ENCODE measurements around the gene FMN2. TPM values are rescaled to one million over a fixed set of nuclear protein-coding genes. Genes with fewer than 3 reads are reported as not detected.

FMN2 gene
- total RNA-seq, 1 experiment from 2014 or later, result 5.3 TPM

GRCh38 chr1:240475832-240476231, 384.1 kb downstream of the FMN2 start:
- DNase-seq (ENCODE audit: unreplicated experiment), result no peak
- Mint-ChIP-seq H3K4me3 (ENCODE audit: unreplicated experiment) (no peak overlapping the region), H3K36me3 (ENCODE audit: insufficient read depth, unreplicated experiment) (no peaks in the 10 kb centered on the region), H3K27ac (ENCODE audit: low read depth, unreplicated experiment) (no peak overlapping the region), H3K4me1 (ENCODE audit: insufficient read depth, unreplicated experiment) (peaks cover 10% of the 10 kb centered on the region), H3K9me3 (ENCODE audit: unreplicated experiment) (no peaks in the 10 kb centered on the region), H3K27me3 (ENCODE audit: insufficient read depth, unreplicated experiment) (no peaks in the 10 kb centered on the region)
- CTCF ChIA-PET, result interaction anchor here (1.4 kb wide), 1 partner anchor 20 kb away, joined by 3 read pairs; no protein-coding TSS in a partner anchor
- no peak for TF ChIP-seq CTCF (IDR thresholded peaks at IDR 0.05; ENCODE audit: unreplicated experiment)
- POLR2A ChIA-PET, result no interaction called here
- no TSS peak for BruUV-seq (replicated peaks)
- intact Hi-C loops (cut with micrococcal nuclease), result no loop called here

DNA sequence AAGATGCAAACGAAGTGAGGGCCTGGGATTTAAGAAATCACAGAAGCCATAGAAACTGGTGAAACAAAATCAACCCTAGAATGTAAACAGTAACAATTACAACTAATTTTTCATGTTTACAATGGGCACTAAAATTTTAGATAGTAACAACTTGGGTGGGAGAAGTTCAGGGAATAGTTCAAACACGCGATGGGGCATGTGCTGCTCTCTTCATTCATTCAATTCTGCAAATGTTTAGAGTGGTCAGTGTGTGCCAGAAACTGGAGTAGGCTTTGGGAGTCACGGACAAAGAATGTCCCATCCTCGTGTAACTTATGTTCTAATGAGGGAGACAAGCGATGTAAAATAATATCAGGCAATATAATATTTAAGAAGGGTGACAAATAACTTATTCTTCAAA, 386.9 kb downstream of the FMN2 start:
- no peak for TF ChIP-seq CTCF (IDR thresholded peaks at IDR 0.05; ENCODE audit: unreplicated experiment)
- ChIA-PET CTCF (no interaction called here), POLR2A (no interaction called here)
- Mint-ChIP-seq H3K36me3 (ENCODE audit: insufficient read depth, unreplicated experiment) (no peaks in the 10 kb centered on the region), H3K27ac (ENCODE audit: low read depth, unreplicated experiment) (no peak overlapping the region), H3K4me1 (ENCODE audit: insufficient read depth, unreplicated experiment) (peaks cover 9% of the 10 kb centered on the region), H3K4me3 (ENCODE audit: unreplicated experiment) (no peak overlapping the region), H3K9me3 (ENCODE audit: unreplicated experiment) (peaks cover 2% of the 10 kb centered on the region), H3K27me3 (ENCODE audit: insufficient read depth, unreplicated experiment) (no peaks in the 10 kb centered on the region)
- intact Hi-C loops (cut with micrococcal nuclease), result no loop called here
- BruUV-seq (replicated peaks), result no TSS peak
- DNase-seq (ENCODE audit: unreplicated experiment), result no peak

DNA sequence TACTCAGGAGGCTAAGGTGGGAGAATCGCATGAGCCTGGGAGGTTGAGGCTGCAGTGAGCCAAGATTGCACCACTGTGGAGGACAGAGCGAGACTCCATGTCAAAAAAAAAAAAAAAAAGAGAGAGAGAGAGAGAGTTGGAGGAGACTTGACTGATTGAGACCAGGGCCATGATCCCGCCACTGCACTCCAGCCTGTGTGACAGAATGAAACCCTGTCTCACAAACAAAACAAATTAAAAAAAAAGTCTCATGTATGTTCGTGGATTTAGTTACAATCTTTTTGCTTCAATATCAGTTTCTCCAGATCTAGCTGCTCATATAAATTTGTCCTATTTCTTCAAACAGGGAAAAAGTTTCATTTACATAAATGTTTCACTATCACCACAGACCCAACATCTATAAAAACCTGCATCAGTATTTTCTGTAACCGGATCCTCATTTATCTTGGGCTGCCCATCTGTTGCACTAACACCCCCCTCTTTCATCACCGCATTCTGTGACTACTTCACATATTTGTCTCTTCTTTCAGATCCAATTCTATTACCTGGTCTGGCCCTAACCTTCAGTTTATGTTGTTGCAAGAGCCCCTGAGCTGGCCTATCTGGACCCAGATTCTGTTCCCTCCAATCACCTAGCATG, 393.2 kb downstream of the FMN2 start:
- no peak for TF ChIP-seq CTCF (IDR thresholded peaks at IDR 0.05; ENCODE audit: unreplicated experiment)
- no peak for DNase-seq (ENCODE audit: unreplicated experiment)
- POLR2A ChIA-PET, result interaction anchor here (0.6 kb wide), 1 partner anchor 56 kb away, joined by 3 read pairs; no protein-coding TSS in a partner anchor
- no peak overlapping the region for H3K4me3 Mint-ChIP-seq (ENCODE audit: unreplicated experiment)
- CTCF ChIA-PET, result no interaction called here
- H3K36me3 Mint-ChIP-seq (ENCODE audit: insufficient read depth, unreplicated experiment), result no peaks in the 10 kb centered on the region
- intact Hi-C loops (cut with micrococcal nuclease), result no loop called here
- no peak overlapping the region for H3K27ac Mint-ChIP-seq (ENCODE audit: low read depth, unreplicated experiment)
- H3K4me1 Mint-ChIP-seq (ENCODE audit: insufficient read depth, unreplicated experiment), result no peaks in the 10 kb centered on the region
- no TSS peak for BruUV-seq (replicated peaks)
- peaks cover 6% of the 10 kb centered on the region for H3K9me3 Mint-ChIP-seq (ENCODE audit: unreplicated experiment)
- H3K27me3 Mint-ChIP-seq (ENCODE audit: insufficient read depth, unreplicated experiment), result no peaks in the 10 kb centered on the region

GRCh38 chr1:240486611-240487010, 394.9 kb downstream of the FMN2 start:
- ChIA-PET POLR2A (no interaction called here), CTCF (interaction anchor here (1.2 kb wide), 1 partner anchor 25 kb away, joined by 3 read pairs; no protein-coding TSS in a partner anchor)
- Mint-ChIP-seq H3K9me3 (ENCODE audit: unreplicated experiment) (peaks cover 6% of the 10 kb centered on the region), H3K36me3 (ENCODE audit: insufficient read depth, unreplicated experiment) (no peaks in the 10 kb centered on the region), H3K4me3 (ENCODE audit: unreplicated experiment) (no peak overlapping the region), H3K4me1 (ENCODE audit: insufficient read depth, unreplicated experiment) (peaks cover 3% of the 10 kb centered on the region), H3K27me3 (ENCODE audit: insufficient read depth, unreplicated experiment) (no peaks in the 10 kb centered on the region), H3K27ac (ENCODE audit: low read depth, unreplicated experiment) (no peak overlapping the region)
- DNase-seq (ENCODE audit: unreplicated experiment), result no peak
- no peak for TF ChIP-seq CTCF (IDR thresholded peaks at IDR 0.05; ENCODE audit: unreplicated experiment)
- intact Hi-C loops (cut with micrococcal nuclease), result no loop called here
- no TSS peak for BruUV-seq (replicated peaks)
